SK-N-SH (cell line): Measurements from ENCODE around the gene GSTM5. TPM values are rescaled to one million over a fixed set of nuclear protein-coding genes. Genes with fewer than 3 reads are reported as not detected.
"Not testable (repeated sequence)": the region's sequence is repeated elsewhere in the genome, so short reads cannot be mapped to it uniquely, and the experiment has no call there.

Source experiments
- CTCF ChIA-PET: fragments of 300-600, 350-600 bp; formaldehyde crosslinking; extraction: SDS; loops from one replicate; lab custom pipeline; 2021; lab: Yijun Ruan, JAX
- POLR2A ChIA-PET: fragments of 350-600 bp; sonication (Branson Sonifier 250); formaldehyde crosslinking; extraction: SDS; loops from one replicate; lab custom pipeline; 2020; ENCODE audit warnings: antibody characterized with exemption, inconsistent platforms; lab: Yijun Ruan, JAX
- DNase-seq: peaks from one replicate; pipeline ENCODE4 v3.0.0; 2012
- H2AFZ ChIP-seq: fragments of 200-600 bp; sonication (generic); 2 replicates; pipeline ENCODE4 v1.8.1; 2016; ENCODE audit warnings: antibody characterized with exemption, mild to moderate bottlenecking, low read depth
- H3F3A ChIP-seq: fragments of 200-600 bp; sonication (generic); replicated peaks from 2 replicates; pipeline ENCODE3; 2016; ENCODE audit warnings: antibody characterized with exemption, mild to moderate bottlenecking; ENCODE audit not compliant: insufficient read depth
- H3K27ac ChIP-seq, 2 experiments: fragments of 200-500 bp in 1 of 2; fragments of 200-600 bp in 1 of 2; sonication (Bioruptor generic) in 1 of 2; sonication (generic), shearing (Covaris generic) in 1 of 2; 2 replicates each; pipeline versions ENCODE4 v1.5.1 to v1.6.1; 2014 to 2016; ENCODE audit warnings: low read depth in 2 of 2, inconsistent platforms in 1 of 2, low read length in 1 of 2, mild to moderate bottlenecking in 1 of 2, mixed read lengths in 1 of 2
- H3K27me3 ChIP-seq: fragments of 200-600 bp; sonication (generic), shearing (Covaris generic); 2 replicates; pipeline ENCODE4 v1.6.1; 2016; ENCODE audit warnings: mixed run types; ENCODE audit not compliant: insufficient read depth
- H3K36me3 ChIP-seq, 2 experiments: fragments of 200-500 bp in 1 of 2; fragments of 200-600 bp in 1 of 2; sonication (Bioruptor generic) in 1 of 2; sonication (generic) in 1 of 2; replicated peaks in 1 of 2; 2 replicates each; pipeline versions ENCODE3 to v1.5.1; 2014 to 2016; ENCODE audit warnings: low read length in 1 of 2, mild to moderate bottlenecking in 1 of 2; ENCODE audit not compliant: insufficient read depth in 2 of 2, control insufficient read depth in 1 of 2
- H3K4me1 ChIP-seq, 2 experiments: fragments of 200-500 bp in 1 of 2; fragments of 200-600 bp in 1 of 2; sonication (Bioruptor generic) in 1 of 2; sonication (generic), shearing (Covaris generic) in 1 of 2; 2 replicates each; pipeline versions ENCODE4 v1.5.1 to v1.6.1; 2014 to 2016; ENCODE audit warnings: low read depth in 1 of 2, low read length in 1 of 2, mixed run types in 1 of 2; ENCODE audit not compliant: insufficient read depth in 2 of 2, control insufficient read depth in 1 of 2
- H3K4me2 ChIP-seq: fragments of 200-600 bp; sonication (generic), shearing (Covaris generic); 2 replicates; pipeline ENCODE4 v1.6.1; 2017; ENCODE audit warnings: mixed run types
- H3K4me3 ChIP-seq, 2 experiments: fragments of 200-500 bp in 1 of 2; fragments of 200-600 bp in 1 of 2; sonication (Bioruptor generic) in 1 of 2; sonication (generic), shearing (Covaris generic) in 1 of 2; 2 replicates each; pipeline versions ENCODE4 v1.5.1 to v1.8.1; 2014 to 2016; ENCODE audit warnings: low read depth in 2 of 2, inconsistent platforms in 1 of 2, low read length in 1 of 2, mild to moderate bottlenecking in 1 of 2, mixed read lengths in 1 of 2, moderate library complexity in 1 of 2
- H3K79me2 ChIP-seq: fragments of 200-600 bp; sonication (generic); 2 replicates; pipeline ENCODE4 v1.8.1; 2017; ENCODE audit warnings: mild to moderate bottlenecking; ENCODE audit not compliant: insufficient read depth
- H3K9ac ChIP-seq: fragments of 200-600 bp; sonication (generic); 2 replicates; pipeline ENCODE4 v1.6.1; 2017; ENCODE audit warnings: mixed run types
- H3K9me2 ChIP-seq: fragments of 200-600 bp; sonication (generic); 2 replicates; pipeline ENCODE4 v1.6.1; 2017; ENCODE audit warnings: mixed run types
- H3K9me3 ChIP-seq: fragments of 200-600 bp; sonication (generic); 2 replicates; pipeline ENCODE4 v1.6.1; 2017; ENCODE audit warnings: mixed run types, mild to moderate bottlenecking, moderate library complexity
- H4K20me1 ChIP-seq: fragments of 200-600 bp; sonication (generic); 2 replicates; pipeline ENCODE4 v1.6.1; 2017; ENCODE audit warnings: mild to moderate bottlenecking, mixed run types; ENCODE audit not compliant: insufficient read depth
- FOXJ3 ChIP-seq: sonication (generic); formaldehyde crosslinking; IDR thresholded peaks from 2 replicates; pipeline ENCODE4 v1.5.1; 2020; ENCODE audit warnings: mild to moderate bottlenecking, missing genetic modification reagents
- MXI1 ChIP-seq: IDR thresholded peaks from 2 replicates; pipeline ENCODE4 v1.6.1; 2012; ENCODE audit warnings: mild to moderate bottlenecking, low read depth, low read length, improper control_type of control experiment
- NFIC ChIP-seq: IDR thresholded peaks from 2 replicates; pipeline ENCODE4 v1.4.0; 2012; ENCODE audit warnings: borderline replicate concordance
- RFX5 ChIP-seq: IDR thresholded peaks from 2 replicates; pipeline ENCODE4 v1.6.1; 2012; ENCODE audit warnings: mild to moderate bottlenecking, improper control_type of control experiment, low read length
- RXRA ChIP-seq: IDR thresholded peaks from 2 replicates; pipeline ENCODE4 v1.4.0; 2012; ENCODE audit warnings: low read depth, mild to moderate bottlenecking, borderline replicate concordance
- TAF1 ChIP-seq: IDR thresholded peaks from 2 replicates; pipeline ENCODE4 v1.6.1; 2012; ENCODE audit warnings: low read depth, mild to moderate bottlenecking, low read length, moderate library complexity, borderline replicate concordance
- TCF12 ChIP-seq: IDR thresholded peaks from 2 replicates; pipeline ENCODE4 v1.4.0; 2012
- TEAD4 ChIP-seq: IDR thresholded peaks from 2 replicates; pipeline ENCODE4 v1.4.0; 2012; ENCODE audit warnings: mild to moderate bottlenecking, borderline replicate concordance; ENCODE audit not compliant: insufficient read depth
- YY1 ChIP-seq: IDR thresholded peaks from 2 replicates; pipeline ENCODE4 v1.4.0; 2012; ENCODE audit warnings: low read depth, mild to moderate bottlenecking
- WGBS: methylation state at CpG from one replicate; pipeline ENCODE4 v1.1.6; 2017; ENCODE audit warnings: low lambda C conversion rate; 5-methylcytosine and 5-hydroxymethylcytosine counted together
- polyA plus RNA-seq, 3 experiments: library from polyadenylated mRNA; depleted of rRNA; stranded (reverse); fragments of >200 nt; gene quantifications; 2 replicates each; pipeline ENCODE4 v1.2.3, GENCODE V29; 2012
- TF ChIP-seq, protein P1 (sequence below): IDR thresholded peaks from 2 replicates; pipeline ENCODE4 v1.4.0; 2012; ENCODE audit warnings: low read depth, borderline replicate concordance

GSTM5 gene
- polyA plus RNA-seq, 1 of the 3 experiments (the other 2 are of a cell fraction), result not detected

DNA sequence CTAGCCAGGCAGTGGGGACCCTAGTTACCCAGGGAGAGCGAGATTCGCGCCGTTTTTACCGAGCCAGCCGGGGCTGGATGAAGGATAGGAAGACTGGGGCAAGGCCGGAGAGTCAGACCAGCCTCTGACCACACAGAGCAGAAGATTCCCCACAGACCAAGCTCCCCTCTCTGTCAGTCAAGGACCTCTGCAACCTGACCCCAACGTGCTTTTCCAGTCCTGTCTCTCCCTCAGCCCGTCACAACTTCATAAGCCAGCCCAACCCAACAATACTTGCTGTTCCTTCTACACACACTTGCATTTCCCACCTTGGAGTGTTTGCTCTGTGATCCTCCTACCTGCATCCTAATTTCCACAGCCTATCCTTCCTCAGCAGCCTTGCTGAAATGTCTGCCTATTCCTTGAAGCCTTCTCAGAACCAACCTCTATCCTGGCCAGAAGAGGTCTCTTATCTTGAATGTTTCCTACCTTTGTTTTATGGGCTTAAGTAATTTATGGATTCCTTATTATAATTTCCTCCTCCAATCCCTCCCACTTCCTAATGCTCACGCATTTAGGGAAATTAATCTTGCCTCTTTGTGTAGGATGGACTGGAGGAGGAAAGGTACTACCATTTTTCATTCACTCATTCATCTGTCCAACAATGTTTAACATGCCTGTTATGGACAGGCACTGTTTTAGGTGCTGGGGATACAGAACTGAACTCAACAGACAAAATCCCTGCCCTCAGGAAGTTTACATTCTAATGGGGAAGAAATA lies 28.7 kb downstream of the GSTM5 start, which contains the start of gene GSTM3:
GSTM3 (minus strand) TSS at position 424 of the 759 bp plus-strand sequence. CDS start 751 bp downstream, outside the sequence.
- CTCF ChIA-PET, result interaction anchor here (0.5 to 2.5 kb wide), 8 partner anchors 9 to 243 kb away, joined by 3 to 8 read pairs (median 3); no protein-coding TSS in a partner anchor

DNA sequence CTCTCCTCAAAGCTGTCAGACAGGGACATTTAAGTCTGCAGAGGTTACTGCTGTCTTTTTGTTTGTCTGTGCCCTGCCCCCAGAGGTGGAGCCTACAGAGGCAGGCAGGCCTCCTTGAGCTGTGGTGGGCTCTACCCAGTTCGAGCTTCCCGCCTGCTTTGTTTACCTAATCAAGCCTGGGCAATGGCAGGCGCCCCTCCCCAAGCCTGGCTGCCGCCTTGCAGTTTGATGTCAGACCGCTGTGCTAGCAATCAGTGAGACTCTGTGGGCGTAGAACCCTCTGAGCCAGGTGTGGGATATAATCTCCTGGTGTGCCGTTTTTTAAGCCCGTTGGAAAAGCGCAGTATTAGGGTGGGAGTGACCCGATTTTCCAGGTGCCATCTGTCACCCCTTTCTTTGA lies 36.3 kb downstream of the GSTM5 start:
- H3K27me3 ChIP-seq, result peaks cover 10% of the 10 kb centered on the region; the same call in 1 of the 2 replicates
- H2AFZ ChIP-seq, H3F3A ChIP-seq, POLR2A ChIA-PET, H3K4me1 ChIP-seq, H3K4me3 ChIP-seq, CTCF ChIA-PET, H3K79me2 ChIP-seq, H3K9ac ChIP-seq, DNase-seq, H4K20me1 ChIP-seq, H3K4me2 ChIP-seq, H3K36me3 ChIP-seq, H3K9me2 ChIP-seq, H3K9me3 ChIP-seq, H3K27ac ChIP-seq: not testable (repeated sequence)
- 40% methylated on average over 9 of the region's 10 CpGs for WGBS

More for the DNA sequence above, 28.7 kb downstream of the GSTM5 start, which contains the start of gene GSTM3:
- Histone ChIP-seq H3K27me3 (no peaks in the 10 kb centered on the region), H3K79me2 (no peaks in the 10 kb centered on the region), H3K4me1 (peaks cover 0 to 11% of the 10 kb centered on the region in 2 experiments; a peak in 2 of 4 replicates), H3K9ac (peak within 1 kb of the TSS; percentile 73), H3K9me3 (no peaks in the 10 kb centered on the region), H3K36me3 (peaks cover 16 to 19% of the 10 kb centered on the region in 2 experiments), H3F3A (no peaks in the 10 kb centered on the region), H2AFZ (peak within 1 kb of the TSS; percentile 96), H3K4me3 (peak within 1 kb of the TSS; percentile 73 to 81), H3K9me2 (no peaks in the 10 kb centered on the region), H3K4me2 (peak within 1 kb of the TSS; percentile 94), H4K20me1 (no peaks in the 10 kb centered on the region), H3K27ac (peak within 1 kb of the TSS in 1 of 2 experiments; percentile 80; a peak in 1 of 4 replicates)
- TF ChIP-seq TAF1 (no peak), NFIC (no peak), TEAD4 (no peak), YY1 (no peak)
- TF ChIP-seq, protein P1, sequence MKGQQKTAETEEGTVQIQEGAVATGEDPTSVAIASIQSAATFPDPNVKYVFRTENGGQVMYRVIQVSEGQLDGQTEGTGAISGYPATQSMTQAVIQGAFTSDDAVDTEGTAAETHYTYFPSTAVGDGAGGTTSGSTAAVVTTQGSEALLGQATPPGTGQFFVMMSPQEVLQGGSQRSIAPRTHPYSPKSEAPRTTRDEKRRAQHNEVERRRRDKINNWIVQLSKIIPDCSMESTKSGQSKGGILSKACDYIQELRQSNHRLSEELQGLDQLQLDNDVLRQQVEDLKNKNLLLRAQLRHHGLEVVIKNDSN, result no peak
- 48% methylated on average over 4 of the region's 10 CpGs for WGBS
- POLR2A ChIA-PET, result interaction anchor here (1.0 to 1.6 kb wide), 2 partner anchors 12 to 23 kb away, joined by 3 to 4 read pairs; no protein-coding TSS in a partner anchor
- no peak for DNase-seq

GRCh38 chr1:109749221-109749620 lies 37.2 kb downstream of the GSTM5 start:
- Histone ChIP-seq H2AFZ (no peak overlapping the region), H3K27me3 (peaks cover 10% of the 10 kb centered on the region; the same call in 1 of the 2 replicates), H4K20me1 (no peaks in the 10 kb centered on the region), H3K9me3 (no peaks in the 10 kb centered on the region), H3K27ac (no peak overlapping the region), H3K4me1 (no peaks in the 10 kb centered on the region), H3K79me2 (no peaks in the 10 kb centered on the region), H3K9me2 (no peaks in the 10 kb centered on the region), H3K36me3 (no peaks in the 10 kb centered on the region), H3K4me3 (no peak overlapping the region), H3K9ac (no peak overlapping the region), H3F3A (no peaks in the 10 kb centered on the region)
- DNase-seq, result no peak
- POLR2A ChIA-PET, result no interaction called here
- TF ChIP-seq RXRA (no peak), FOXJ3 (CRISPR knock-in tag) (no peak), YY1 (no peak), RFX5 (no peak), TCF12 (no peak), MXI1 (no peak)
- TF ChIP-seq, all 33 proteins: peak for 0
- CTCF ChIA-PET, result interaction anchor here (0.8 to 1.6 kb wide), 7 partner anchors 9 to 234 kb away, joined by 3 to 10 read pairs (median 3); partner anchors contain the start of gene GSTM3
- no peak overlapping the region for H3K4me2 ChIP-seq
